Fibroblast of gingiva (primary cell): ENCODE results near the gene PCBP2.

ENCODE experiments used
- DNase-seq: peaks from one replicate; pipeline ENCODE4 v3.0.0-alpha.2; 2011; ENCODE audit warnings: low read depth

Gene PCBP2

DNA sequence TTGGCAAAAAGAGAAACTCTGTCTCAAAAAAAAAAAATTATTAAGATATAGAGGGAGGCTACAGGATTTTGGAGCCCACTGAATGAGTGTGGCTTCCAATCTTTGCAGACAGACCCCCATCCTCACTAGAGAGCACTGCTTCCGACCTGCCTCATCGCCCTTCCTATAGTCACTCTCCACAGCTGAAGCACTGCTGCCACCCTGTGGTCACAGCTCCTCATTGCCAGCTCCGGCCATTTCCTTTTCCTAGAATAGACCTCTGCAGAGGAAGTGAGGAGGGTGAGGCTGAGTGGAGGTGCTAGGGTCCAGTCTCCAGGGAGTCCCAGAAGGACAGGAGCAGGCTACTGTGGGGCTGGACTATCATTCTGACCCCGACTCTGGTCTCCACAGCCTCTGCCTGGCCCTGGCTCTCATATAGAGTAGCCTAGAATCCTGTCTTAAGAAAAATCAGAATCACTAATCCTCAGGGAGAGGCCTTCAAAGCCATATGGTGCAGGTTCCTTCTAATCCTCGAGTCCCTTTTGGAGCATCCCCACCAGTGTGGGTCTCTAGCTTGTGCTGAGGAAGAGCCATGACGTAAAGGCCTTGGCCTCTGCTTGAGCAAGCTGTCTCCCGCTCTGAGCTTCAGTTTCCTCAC is 56.8 kb downstream of the PCBP2 start:
- DNase-seq: peak; percentile 58

DNA sequence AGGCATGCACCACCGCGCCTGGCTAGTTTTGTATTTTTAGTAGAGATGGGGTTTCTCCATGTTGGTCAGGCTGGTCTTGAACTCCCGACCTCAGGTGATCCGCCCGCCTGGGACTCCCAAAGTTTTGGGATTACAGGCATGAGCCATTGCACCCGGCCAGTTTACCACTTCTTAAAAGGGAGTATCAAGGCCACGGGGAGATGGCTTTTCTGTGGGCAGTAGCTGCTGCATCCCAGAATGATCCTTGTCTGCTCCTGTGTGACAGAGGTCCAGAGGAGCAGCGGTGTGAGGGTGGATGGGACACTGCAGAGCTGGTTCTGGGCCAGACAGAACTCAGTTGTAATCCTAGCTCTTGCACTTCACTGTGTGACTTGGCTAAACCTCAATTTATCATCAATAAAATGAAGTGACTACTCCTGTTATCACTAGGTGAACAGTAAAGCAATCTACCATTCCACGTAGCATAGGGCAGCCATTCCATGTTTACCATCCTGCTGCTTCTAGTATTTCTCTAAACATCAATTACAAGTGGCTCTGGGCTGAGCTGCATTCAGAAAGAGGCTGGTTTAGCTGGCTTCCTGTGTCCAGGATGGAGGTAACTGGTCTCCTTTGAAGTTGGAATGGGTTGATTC is 58.4 kb downstream of the PCBP2 start:
- no peak for DNase-seq

- DNase-seq: no peak
Measured at GRCh38 chr12:53513712-53514410, 62.0 kb downstream of the PCBP2 start.

- DNase-seq: no peak
Measured at GRCh38 chr12:53514628-53515290, 62.9 kb downstream of the PCBP2 start.

- no peak for DNase-seq
Measured at GRCh38 chr12:53515291-53515680, 63.4 kb downstream of the PCBP2 start.

GRCh38 chr12:53516758-53517455 is 65.0 kb downstream of the PCBP2 start:
- DNase-seq: no peak

DNA sequence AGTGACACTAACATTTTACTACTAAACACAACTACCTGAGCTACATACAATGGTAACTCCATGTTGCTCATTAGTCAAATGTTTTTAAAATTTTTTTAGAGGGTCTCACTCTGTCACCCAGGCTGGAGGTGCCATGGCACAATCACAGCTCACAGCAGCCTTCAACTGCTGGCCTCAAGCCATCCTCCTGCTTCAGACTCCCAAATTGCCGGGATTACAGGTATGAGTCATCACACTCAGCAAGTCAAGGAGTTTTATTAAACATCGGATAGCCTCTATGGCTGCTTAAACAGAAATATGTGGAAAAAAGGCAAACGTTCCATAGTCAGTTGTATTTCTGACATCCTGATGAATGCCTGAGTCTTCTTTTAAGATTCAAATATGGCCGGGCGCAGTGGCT is 66.5 kb downstream of the PCBP2 start:
- DNase-seq: no peak

DNA sequence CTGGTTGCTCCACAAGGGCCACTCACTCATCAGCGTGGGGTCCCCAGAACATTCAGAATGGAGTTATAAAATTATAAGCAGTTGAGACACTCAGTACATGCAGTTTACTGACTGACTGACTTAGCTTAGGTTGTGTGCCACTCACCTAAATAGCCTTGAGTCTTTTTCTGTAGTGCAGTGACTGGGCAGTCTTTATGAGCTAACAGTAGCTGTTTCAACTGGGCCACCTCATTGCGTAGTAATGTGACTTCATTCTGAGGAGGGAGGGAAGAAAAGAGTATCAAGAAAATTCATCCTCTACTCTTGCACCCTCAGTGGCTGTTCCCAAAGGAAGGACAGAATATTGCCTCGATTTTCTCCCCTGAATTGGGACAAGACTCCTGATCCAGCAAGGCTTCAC is 71.2 kb downstream of the PCBP2 start:
- DNase-seq: no peak

GRCh38 chr12:53524476-53524875 is 72.6 kb downstream of the PCBP2 start:
- DNase-seq: no peak

DNA sequence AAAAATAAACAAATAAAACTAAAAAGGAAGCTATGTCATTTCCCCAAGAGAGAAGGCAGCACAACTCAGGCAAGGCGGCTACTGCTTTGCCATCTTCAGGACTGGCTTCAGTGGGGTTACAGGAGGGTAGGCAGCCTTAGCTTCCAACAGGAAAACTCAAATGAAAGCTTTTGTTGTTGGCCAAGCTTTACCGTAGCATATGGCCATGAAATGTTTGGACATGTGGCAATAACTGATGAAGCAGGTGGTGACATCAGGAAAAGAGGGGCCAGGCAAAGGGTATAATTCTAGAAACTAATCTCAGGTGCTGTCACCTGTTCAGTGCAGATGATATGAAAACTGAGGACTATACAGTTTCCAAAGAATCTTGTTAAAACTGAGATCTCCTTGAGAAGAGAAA is 78.2 kb downstream of the PCBP2 start:
- DNase-seq: no peak
